NCI-H748 (cell line): ENCODE results near the gene CYP3A5.

ENCODE experiments used
- DNase-seq: peaks from one replicate; lab custom pipeline; 2025; ENCODE audit not compliant: unreplicated experiment; lab: John Stamatoyannopoulos, UW

Gene CYP3A5

DNA sequence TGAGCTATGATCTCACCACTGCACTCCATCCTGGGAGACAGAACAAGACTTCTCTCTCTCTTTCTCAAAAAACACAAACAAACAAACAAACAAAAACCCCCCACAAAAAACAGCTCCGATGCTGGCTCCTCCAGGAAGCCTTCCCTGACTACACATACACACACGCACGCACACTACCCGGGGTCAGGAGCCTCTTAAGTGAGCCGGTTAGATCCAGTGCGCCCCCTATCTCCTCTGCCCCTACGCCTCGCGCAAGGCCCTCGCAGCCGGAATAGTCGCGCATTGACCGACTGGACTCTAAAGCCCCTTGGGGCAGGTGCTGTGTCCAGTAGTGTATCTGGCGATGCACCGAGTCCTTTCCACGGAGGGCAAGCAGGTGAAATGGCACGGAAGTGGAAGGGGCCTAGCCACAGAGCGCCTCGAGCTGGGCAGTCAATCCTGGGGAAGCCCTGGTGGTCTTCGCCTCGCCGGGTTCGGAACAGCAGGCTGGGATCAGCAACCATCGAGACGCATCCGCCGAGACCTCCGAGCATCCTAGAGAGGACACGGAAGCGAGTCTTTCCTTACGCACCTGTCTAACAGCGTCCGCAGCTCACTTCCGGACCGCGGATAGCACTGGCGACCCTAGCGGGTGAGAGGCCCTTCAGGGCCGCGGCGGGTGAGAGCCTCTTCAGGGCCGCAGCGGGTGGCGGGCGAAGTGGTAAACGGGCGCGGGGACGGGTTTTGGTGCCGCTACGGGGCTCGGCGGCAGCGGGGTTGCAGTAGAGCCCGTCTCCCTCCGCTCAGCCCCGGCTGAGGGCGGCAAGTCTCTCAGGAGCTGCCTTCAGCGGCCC, 63.2 kb downstream of the CYP3A5 start, which contains the start of gene ZSCAN25:
Gene ZSCAN25, plus strand, starts transcription at position 588 of the 833 bp plus-strand sequence. CDS start 2,661 bp downstream, outside the sequence.
- peak; percentile 97 for DNase-seq

DNA sequence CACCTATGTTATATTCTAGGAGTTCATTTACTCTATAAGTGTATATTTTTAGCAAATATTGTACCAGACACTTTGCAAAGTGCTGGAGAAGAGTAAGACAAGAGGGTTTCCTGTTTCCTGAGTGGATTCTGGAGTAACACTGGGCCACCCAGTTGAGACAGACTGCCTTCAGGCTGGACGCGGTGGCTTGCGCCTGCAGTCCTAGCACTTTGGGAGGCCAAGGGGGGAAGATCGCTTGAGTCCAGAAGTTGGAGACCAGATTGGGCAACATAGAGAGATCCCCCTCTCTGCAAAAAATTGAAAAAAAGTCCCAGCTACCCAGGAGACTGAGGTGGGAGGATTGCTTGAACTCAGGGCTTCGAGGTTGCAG, 63.8 kb downstream of the CYP3A5 start:
- no peak for DNase-seq

DNA sequence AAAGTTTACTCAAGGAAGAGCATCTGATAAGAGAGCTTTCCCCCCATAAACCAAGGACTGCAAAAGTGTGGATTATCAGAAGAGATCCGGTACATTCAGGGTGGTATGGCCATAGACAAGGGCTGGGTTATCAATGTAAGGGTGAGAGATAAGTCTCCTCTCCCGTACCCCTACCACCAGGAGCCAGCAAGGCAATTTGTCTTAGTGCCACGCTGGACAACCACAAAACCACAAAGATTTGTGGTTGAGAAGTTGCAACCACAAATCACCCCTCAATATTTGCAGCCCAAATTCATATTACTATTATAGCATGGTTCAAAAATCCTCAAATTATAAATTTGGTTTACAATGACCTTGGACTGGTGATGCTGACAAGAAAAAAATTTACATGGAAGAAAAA, 65.3 kb downstream of the CYP3A5 start:
- no peak for DNase-seq

DNA sequence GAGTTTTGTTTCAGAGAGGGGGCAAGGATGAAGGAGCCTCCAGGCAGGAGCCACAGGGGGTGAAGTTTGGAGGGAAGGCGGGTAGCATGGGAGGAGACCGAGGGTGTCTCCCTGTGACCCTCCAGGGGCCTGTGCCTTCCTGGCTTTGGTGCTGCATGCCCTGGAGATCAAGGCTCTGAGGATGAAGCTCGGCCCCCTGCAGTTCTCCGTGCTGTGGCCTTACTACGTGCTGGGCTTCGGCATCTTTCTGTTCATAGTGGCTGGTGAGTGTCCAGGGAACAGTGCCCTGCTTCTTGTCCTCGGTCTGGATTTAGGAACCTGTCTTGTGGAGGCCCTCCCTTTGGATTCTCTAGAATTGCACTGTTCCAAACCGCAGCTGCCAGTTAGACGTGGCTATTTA, 72.2 kb downstream of the CYP3A5 start:
- no peak for DNase-seq

DNA sequence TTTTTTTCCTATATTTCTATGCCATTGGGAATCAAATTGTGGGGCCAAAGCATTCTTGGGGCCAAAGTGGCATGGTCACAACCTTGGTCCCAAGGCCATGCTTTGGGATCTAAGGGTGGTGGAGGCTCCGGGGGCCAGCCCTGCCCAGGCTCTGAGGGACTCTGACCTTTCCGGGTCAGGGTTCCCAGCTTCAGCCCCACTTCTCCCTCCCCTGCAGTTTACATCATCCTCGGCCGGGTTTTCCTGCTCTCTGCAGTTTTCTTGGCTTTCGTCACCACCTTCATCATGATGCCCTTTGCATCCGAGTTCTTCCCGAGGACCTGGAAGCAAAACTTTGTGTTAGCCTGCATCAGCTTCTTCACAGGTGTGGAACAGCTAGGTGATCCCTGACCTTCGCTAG, 73.3 kb downstream of the CYP3A5 start:
- DNase-seq, result no peak

DNA sequence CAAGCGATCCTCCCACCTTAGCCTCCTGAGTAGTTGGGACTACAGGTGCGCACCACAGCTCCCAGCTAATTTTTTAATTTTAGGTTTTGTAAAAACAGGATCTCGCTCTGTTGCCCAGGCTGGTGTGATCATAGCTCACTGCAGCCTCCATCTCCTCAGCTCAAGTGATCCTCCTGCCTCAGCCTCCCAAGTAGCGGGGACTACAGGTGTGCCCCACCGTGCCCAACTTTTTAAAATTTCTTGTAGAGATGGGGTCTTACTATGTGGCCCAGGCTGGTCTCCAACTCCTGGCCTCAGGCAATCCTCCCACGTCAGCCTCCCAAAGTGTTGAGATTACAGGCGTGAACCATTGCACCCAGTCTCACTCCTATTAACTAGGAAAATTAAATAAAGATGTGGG, 74.3 kb downstream of the CYP3A5 start:
- no peak for DNase-seq

DNA sequence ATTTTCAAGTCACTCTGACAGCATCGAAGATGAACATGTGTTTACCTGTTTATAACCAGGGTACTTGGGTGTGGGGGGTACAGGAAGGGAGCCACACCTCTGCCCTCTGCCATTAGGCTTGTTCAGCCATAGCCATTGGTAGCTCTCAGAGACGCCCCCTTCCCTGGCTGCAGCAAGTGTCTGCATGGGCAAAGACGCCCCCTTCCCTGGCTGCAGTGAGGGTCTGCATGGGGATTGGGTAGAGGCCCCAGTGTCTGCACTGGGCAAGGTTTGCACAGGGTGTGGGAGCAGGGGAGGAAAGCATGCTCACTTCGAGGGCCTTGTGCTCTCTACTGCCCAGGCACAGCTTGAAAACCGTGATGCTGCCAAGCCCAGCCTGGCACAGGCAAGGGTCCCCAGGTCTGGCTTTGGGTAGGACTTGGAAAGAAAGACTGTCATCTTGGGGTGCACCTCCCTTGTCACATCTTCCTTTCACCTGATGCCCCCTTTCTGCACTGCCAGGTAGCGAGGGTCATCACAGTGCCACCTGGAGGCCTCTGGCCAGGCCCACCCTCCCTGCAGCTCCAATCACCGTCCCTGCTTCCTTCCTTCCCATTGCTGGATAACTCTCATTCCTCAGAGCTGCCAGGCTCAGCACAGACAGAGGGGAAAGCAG, 78.0 kb downstream of the CYP3A5 start:
- no peak for DNase-seq

DNA sequence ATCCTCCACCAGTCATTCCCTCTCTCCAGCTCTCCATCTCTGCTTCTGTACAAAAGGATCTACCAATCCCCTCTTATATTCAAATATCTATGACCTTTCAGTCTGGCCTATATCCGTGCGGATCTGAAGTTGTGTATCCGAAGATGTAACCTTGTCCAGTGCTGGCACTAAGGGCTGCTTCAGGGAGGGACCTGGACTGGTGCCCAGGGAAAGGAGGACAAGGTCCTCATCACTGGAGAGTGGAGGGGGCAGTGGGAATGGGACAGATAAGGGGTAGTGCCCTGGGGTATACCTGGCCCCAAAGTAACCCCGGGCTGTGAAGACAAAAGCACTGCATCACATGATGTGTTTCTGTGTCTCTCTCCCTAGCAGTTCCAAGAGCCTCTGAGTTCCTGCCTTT, 80.0 kb downstream of the CYP3A5 start:
- no peak for DNase-seq
